H1 (cell line): Measurements from ENCODE around the gene DNAI1. TPM values are rescaled to one million over a fixed set of nuclear protein-coding genes. Genes with fewer than 3 reads are reported as not detected.

Experiments used
- CTCF ChIA-PET: fragments of 300-600 bp; sonication (Branson Sonifier 250); formaldehyde crosslinking; loops from one replicate; lab custom pipeline; 2021; ENCODE audit not compliant: partially characterized antibody; lab: Charles Lee
- POLR2A ChIA-PET: fragments of 300-600 bp; sonication (Branson Sonifier 250); formaldehyde crosslinking; loops from one replicate; lab custom pipeline; 2021; ENCODE audit warnings: inconsistent platforms; ENCODE audit not compliant: partially characterized antibody; lab: Charles Lee
- DNase-seq, 2 experiments: peaks; one replicate each; pipeline versions ENCODE4 v3.0.0 to v3.0.0-alpha.2; 2010 to 2022; ENCODE audit warnings: low spot score in 2 of 2, low read depth in 1 of 2, mixed read lengths in 1 of 2
- FAIRE-seq: peaks from 2 replicates; lab custom pipeline; 2011; peaks lifted over from hg19 to GRCh38; lab: Jason Lieb, UNC
- H2AFZ ChIP-seq: 2 replicates; pipeline ENCODE4 v1.8.1; 2012; ENCODE audit warnings: low read length, inconsistent platforms
- H2AK5ac ChIP-seq: 2 replicates; pipeline ENCODE4 v1.6.1; 2013; ENCODE audit warnings: low read depth, low read length
- H2BK120ac ChIP-seq: replicated peaks from 2 replicates; pipeline ENCODE3; 2013; ENCODE audit warnings: low read depth, low read length, inconsistent platforms
- H2BK12ac ChIP-seq: 2 replicates; pipeline ENCODE4 v1.6.1; 2013; ENCODE audit warnings: low read depth, low read length
- H2BK15ac ChIP-seq: 2 replicates; pipeline ENCODE4 v1.6.1; 2013; ENCODE audit warnings: low read length
- H2BK20ac ChIP-seq: 2 replicates; pipeline ENCODE4 v1.6.1; 2013; ENCODE audit warnings: low read length
- H2BK5ac ChIP-seq: 2 replicates; pipeline ENCODE4 v1.6.1; 2013; ENCODE audit warnings: low read depth, low read length
- H3K14ac ChIP-seq: 2 replicates; pipeline ENCODE4 v1.6.1; 2013; ENCODE audit warnings: inconsistent platforms; ENCODE audit not compliant: insufficient read length
- H3K18ac ChIP-seq: 2 replicates; pipeline ENCODE4 v1.6.1; 2013; ENCODE audit warnings: low read length; ENCODE audit errors: extremely low read depth
- H3K23ac ChIP-seq: 2 replicates; pipeline ENCODE4 v1.6.1; 2013; ENCODE audit warnings: inconsistent platforms; ENCODE audit not compliant: insufficient read length
- H3K23me2 ChIP-seq: 2 replicates; pipeline ENCODE4 v1.6.1; 2013; ENCODE audit warnings: low read depth, low read length
- H3K27ac ChIP-seq: 2 replicates; pipeline ENCODE4 v1.6.1; 2011; ENCODE audit warnings: low read depth, low read length, inconsistent platforms
- H3K27me3 ChIP-seq, 4 experiments: replicated peaks in 1 of 4; 1 replicate in 1 of 4; 2 replicates in 3 of 4; pipeline versions ENCODE4 v1.6.1 to v1.8.1; 2011 to 2013; ENCODE audit warnings: low read length in 3 of 4, mild to moderate bottlenecking in 3 of 4, inconsistent platforms in 2 of 4, mixed read lengths in 2 of 4, moderate library complexity in 1 of 4; ENCODE audit not compliant: control insufficient read depth in 3 of 4, insufficient read depth in 3 of 4; ENCODE audit errors: extremely low read depth in 1 of 4
- H3K36me3 ChIP-seq, 4 experiments: 2 replicates each; pipeline versions ENCODE4 v1.6.1 to v1.8.1; 2011 to 2013; ENCODE audit warnings: mild to moderate bottlenecking in 4 of 4, low read length in 3 of 4, moderate library complexity in 2 of 4, control low read depth in 1 of 4, inconsistent platforms in 1 of 4; ENCODE audit not compliant: insufficient read depth in 4 of 4, control insufficient read depth in 2 of 4
- H3K4ac ChIP-seq: replicated peaks from 2 replicates; pipeline ENCODE3; 2013; ENCODE audit warnings: low read length, low read depth, mixed read lengths, inconsistent platforms; ENCODE audit not compliant: insufficient read length
- H3K4me1 ChIP-seq, 4 experiments: replicated peaks in 1 of 4; 1 replicate in 1 of 4; 2 replicates in 3 of 4; pipeline versions ENCODE4 v1.6.1 to v1.8.1; 2011 to 2013; ENCODE audit warnings: low read length in 3 of 4, inconsistent platforms in 2 of 4, mixed read lengths in 1 of 4; ENCODE audit not compliant: insufficient read depth in 4 of 4, control insufficient read depth in 3 of 4
- H3K4me2 ChIP-seq, 2 experiments: 2 replicates each; pipeline versions ENCODE4 v1.6.1 to v1.8.1; 2011 to 2013; ENCODE audit warnings: low read depth in 2 of 2, low read length in 2 of 2, control low read depth in 1 of 2, inconsistent platforms in 1 of 2, mild to moderate bottlenecking in 1 of 2; ENCODE audit not compliant: insufficient read depth in 1 of 2
- H3K4me3 ChIP-seq, 4 experiments: fragments of 200-600, 300-600 bp in 1 of 4; sonication (generic), shearing (Covaris generic), sonication (Bioruptor Twin) in 1 of 4; 2 replicates each; pipeline versions ENCODE4 v1.5.1 to v1.8.1; 2011 to 2016; ENCODE audit warnings: low read length in 4 of 4, low read depth in 3 of 4, control low read depth in 2 of 4, inconsistent platforms in 2 of 4, mild to moderate bottlenecking in 2 of 4, mixed read lengths in 1 of 4, moderate library complexity in 1 of 4; ENCODE audit not compliant: insufficient read depth in 2 of 4; ENCODE audit errors: extremely low read depth in 1 of 4
- H3K56ac ChIP-seq: replicated peaks from 2 replicates; pipeline ENCODE3; 2013; ENCODE audit warnings: low read depth, mild to moderate bottlenecking, mixed read lengths, low read length, inconsistent platforms; ENCODE audit not compliant: insufficient read length
- H3K79me1 ChIP-seq: 2 replicates; pipeline ENCODE4 v1.6.1; 2013; ENCODE audit warnings: low read depth, low read length, control low read depth
- H3K79me2 ChIP-seq, 2 experiments: 2 replicates each; pipeline versions ENCODE4 v1.6.1 to v1.8.1; 2012 to 2013; ENCODE audit warnings: low read length in 2 of 2, mild to moderate bottlenecking in 2 of 2, inconsistent platforms in 1 of 2; ENCODE audit not compliant: insufficient read depth in 2 of 2, control insufficient read depth in 1 of 2
- H3K9ac ChIP-seq, 4 experiments: replicated peaks in 1 of 4; 1 replicate in 1 of 4; 2 replicates in 3 of 4; pipeline versions ENCODE4 v1.6.1 to v1.8.1; 2011 to 2013; ENCODE audit warnings: low read depth in 3 of 4, low read length in 3 of 4, control low read depth in 2 of 4, mild to moderate bottlenecking in 2 of 4, moderate library complexity in 2 of 4, inconsistent platforms in 1 of 4; ENCODE audit errors: extremely low read depth in 1 of 4
- H3K9me3 ChIP-seq, 2 experiments: 2 replicates each; pipeline versions ENCODE4 v1.6.1 to v1.8.1; 2012 to 2013; ENCODE audit warnings: mild to moderate bottlenecking in 2 of 2, moderate library complexity in 2 of 2, control low read depth in 1 of 2, inconsistent platforms in 1 of 2, low read depth in 1 of 2, low read length in 1 of 2, mixed read lengths in 1 of 2; ENCODE audit not compliant: insufficient read depth in 2 of 2
- H4K20me1 ChIP-seq, 2 experiments: replicated peaks in 1 of 2; 2 replicates each; pipeline versions ENCODE3 to v1.8.1; 2011 to 2013; ENCODE audit warnings: inconsistent platforms in 2 of 2, low read length in 2 of 2, mild to moderate bottlenecking in 1 of 2; ENCODE audit not compliant: insufficient read depth in 2 of 2, control insufficient read depth in 1 of 2
- H4K5ac ChIP-seq: 2 replicates; pipeline ENCODE4 v1.6.1; 2013; ENCODE audit warnings: low read length, low read depth, mixed read lengths, inconsistent platforms; ENCODE audit not compliant: insufficient read length
- H4K8ac ChIP-seq: 2 replicates; pipeline ENCODE4 v1.8.0; 2013; ENCODE audit warnings: mild to moderate bottlenecking, moderate library complexity, low read length, inconsistent platforms; ENCODE audit not compliant: insufficient read depth; ENCODE audit errors: extremely low read depth
- H4K91ac ChIP-seq: replicated peaks from 2 replicates; pipeline ENCODE3; 2013; ENCODE audit warnings: low read length, mixed read lengths, inconsistent platforms; ENCODE audit not compliant: insufficient read length
- ATF2 ChIP-seq: IDR thresholded peaks from 2 replicates; pipeline ENCODE4 v1.6.1; 2012; ENCODE audit warnings: low read length, inconsistent platforms
- CTCF ChIP-seq, 3 experiments: IDR thresholded peaks; 1 replicate in 2 of 3; 2 replicates in 1 of 3; pipeline versions ENCODE4 v1.5.1 to v1.6.1; 2011; ENCODE audit warnings: low read length in 3 of 3, mild to moderate bottlenecking in 3 of 3, inconsistent platforms in 2 of 3, low read depth in 1 of 3, moderate library complexity in 1 of 3; ENCODE audit not compliant: insufficient read depth in 1 of 3; ENCODE audit errors: control extremely low read depth in 1 of 3
- EZH2 ChIP-seq: fragments of 200-600 bp; sonication (generic); IDR thresholded peaks from 2 replicates; pipeline ENCODE4 v1.7.1; 2012; ENCODE audit warnings: low read depth, mild to moderate bottlenecking, moderate library complexity, low read length, inconsistent platforms; ENCODE audit not compliant: severe bottlenecking
- JUN ChIP-seq: IDR thresholded peaks from 2 replicates; pipeline ENCODE4 v1.6.1; 2011; ENCODE audit warnings: low read depth, mild to moderate bottlenecking, improper control_type of control experiment, low read length
- MAX ChIP-seq: IDR thresholded peaks from 2 replicates; pipeline ENCODE4 v1.6.1; 2012; ENCODE audit warnings: inconsistent platforms
- RAD21 ChIP-seq, 2 experiments: IDR thresholded peaks in 1 of 2; conservative IDR thresholded peaks in 1 of 2; 2 replicates each; pipeline ENCODE4 v1.6.1; 2011; ENCODE audit warnings: low read depth in 2 of 2, low read length in 2 of 2, improper control_type of control experiment in 1 of 2, inconsistent platforms in 1 of 2, mild to moderate bottlenecking in 1 of 2, moderate library complexity in 1 of 2
- TBP ChIP-seq: IDR thresholded peaks from 2 replicates; pipeline ENCODE4 v1.6.1; 2011; ENCODE audit warnings: low read depth, low read length, improper control_type of control experiment
- TEAD4 ChIP-seq: IDR thresholded peaks from 2 replicates; pipeline ENCODE4 v1.6.1; 2012; ENCODE audit warnings: low read depth, low read length, inconsistent platforms, mixed read lengths
- YY1 ChIP-seq: IDR thresholded peaks from 2 replicates; pipeline ENCODE4 v1.6.1; 2011; ENCODE audit warnings: low read depth, mild to moderate bottlenecking, low read length
- WGBS, 2 experiments: shearing (Covaris generic) in 1 of 2; methylation state at CpG; one replicate each; pipeline versions ENCODE4 v1.1.6 to v1.1.7; 2013 to 2015; ENCODE audit warnings: low lambda C conversion rate in 2 of 2, mixed read lengths in 2 of 2, inconsistent platforms in 1 of 2, low coverage in 1 of 2, missing lambda C conversion rate in 1 of 2; ENCODE audit not compliant: insufficient replicate concordance in 2 of 2, insufficient coverage in 1 of 2, insufficient read length in 1 of 2; ENCODE audit errors: extremely low coverage in 1 of 2, missing lambda C conversion rate in 1 of 2; 5-methylcytosine and 5-hydroxymethylcytosine counted together
- polyA plus RNA-seq, 7 experiments: library from polyadenylated mRNA; depleted of rRNA in 3 of 7; stranded (reverse) in 5 of 7; unstranded in 2 of 7; fragments of >200 nt in 5 of 7; fragments of 200-250 nt in 2 of 7; gene quantifications; 1 replicate in 5 of 7; 2 replicates in 1 of 7; 4 replicates in 1 of 7; pipeline versions ENCODE4 v1.2.1 to v1.2.3, GENCODE V29; 2011 to 2013; ENCODE audit warnings: missing spikeins in 2 of 7, mixed read lengths in 2 of 7
- total RNA-seq: library from RNA; stranded (reverse); fragmentation: NEBNext Ultra II Directional; extraction: Animal tissue kit (Norgen Biotek cat#: 25700); gene quantifications from 2 replicates; pipeline ENCODE4 v1.2.1, GENCODE V29; 2021

Gene DNAI1
- total and polyA plus RNA-seq, 2 of the 8 experiments (the other 6 are each of a cell fraction or from before 2014, with no cell fraction given), result 0.37 to 0.54 TPM

GRCh38 chr9:34417734-34418133 is 40.9 kb upstream of the DNAI1 start:
- no peak overlapping the region for H3K9ac ChIP-seq
- DNase-seq (no peak), FAIRE-seq (no peak)
- H2BK12ac ChIP-seq, result no peak overlapping the region
- no peak overlapping the region for H3K27ac ChIP-seq
- H2BK5ac ChIP-seq, result no peak overlapping the region
- ChIA-PET CTCF (interaction anchor here (0.9 to 2.2 kb wide), 11 partner anchors 9 to 132 kb away, joined by 3 to 12 read pairs (median 4); no protein-coding TSS in a partner anchor), POLR2A (no interaction called here)
- H4K5ac ChIP-seq, result no peak overlapping the region
- H3K9me3 ChIP-seq, result no peaks in the 10 kb centered on the region
- H4K8ac ChIP-seq, result no peak overlapping the region
- no peak overlapping the region for H3K14ac ChIP-seq
- WGBS, 2 experiments, result 93% methylated on average over 3 of the region's 3 CpGs; no CpG with 5 or more reads in 1 of the 2 experiments
- no peaks in the 10 kb centered on the region for H3K23me2 ChIP-seq
- no peak overlapping the region for H4K91ac ChIP-seq
- H2BK120ac ChIP-seq, result no peak overlapping the region
- H3K4me2 ChIP-seq, result no peak overlapping the region
- peaks cover 4 to 7% of the 10 kb centered on the region in 2 experiments for H4K20me1 ChIP-seq
- H3K27me3 ChIP-seq, result no peaks in the 10 kb centered on the region; a peak in 1 of 7 replicates
- H2BK15ac ChIP-seq, result no peak overlapping the region
- no peaks in the 10 kb centered on the region for H3K79me2 ChIP-seq
- no peak overlapping the region for H3K18ac ChIP-seq
- no peak overlapping the region for H3K23ac ChIP-seq
- H2BK20ac ChIP-seq, result no peak overlapping the region
- no peaks in the 10 kb centered on the region for H3K4me1 ChIP-seq
- no peak overlapping the region for H2AK5ac ChIP-seq
- no peaks in the 10 kb centered on the region for H3K79me1 ChIP-seq
- H2AFZ ChIP-seq, result no peak overlapping the region
- no peak overlapping the region for H3K4me3 ChIP-seq
- H3K4ac ChIP-seq, result no peak overlapping the region
- H3K56ac ChIP-seq, result no peak overlapping the region
- H3K36me3 ChIP-seq, result no peaks in the 10 kb centered on the region
- TF ChIP-seq YY1 (no peak), MAX (no peak), TBP (no peak), RAD21 (IDR thresholded peaks at IDR 0.05 in 1 of 2, conservative IDR thresholded peaks at IDR 0.05 in 1 of 2; ENCODE audit: low read depth in 2 of 2, low read length in 2 of 2) (no peak), EZH2 (no peak), TEAD4 (no peak), CTCF (IDR thresholded peaks at IDR 0.05; ENCODE audit: control extremely low read depth in 1 of 3, insufficient read depth in 1 of 3, low read depth in 1 of 3, low read length in 3 of 3) (no peak), ATF2 (no peak), JUN (no peak)
